Melanocyte of skin (primary cell): Measurements from ENCODE around the gene MIX23. TPM values are rescaled to one million over a fixed set of nuclear protein-coding genes. Genes with fewer than 3 reads are reported as not detected.

ENCODE experiments used
- small RNA-seq, 2 donors: library from RNA; depleted of rRNA; stranded (forward); fragments of <200 nt; gene quantifications; one replicate each; pipeline ENCODE3, GENCODE V24; 2012
- total RNA-seq, 2 donors: library from RNA; depleted of rRNA; stranded (reverse); fragments of >200 nt; gene quantifications; 2 replicates each; pipeline ENCODE4 v1.2.3, GENCODE V29; 2012

MIX23 gene
- total RNA-seq: 10 to 100 TPM; 15.1 to 56.9 TPM

DNA sequence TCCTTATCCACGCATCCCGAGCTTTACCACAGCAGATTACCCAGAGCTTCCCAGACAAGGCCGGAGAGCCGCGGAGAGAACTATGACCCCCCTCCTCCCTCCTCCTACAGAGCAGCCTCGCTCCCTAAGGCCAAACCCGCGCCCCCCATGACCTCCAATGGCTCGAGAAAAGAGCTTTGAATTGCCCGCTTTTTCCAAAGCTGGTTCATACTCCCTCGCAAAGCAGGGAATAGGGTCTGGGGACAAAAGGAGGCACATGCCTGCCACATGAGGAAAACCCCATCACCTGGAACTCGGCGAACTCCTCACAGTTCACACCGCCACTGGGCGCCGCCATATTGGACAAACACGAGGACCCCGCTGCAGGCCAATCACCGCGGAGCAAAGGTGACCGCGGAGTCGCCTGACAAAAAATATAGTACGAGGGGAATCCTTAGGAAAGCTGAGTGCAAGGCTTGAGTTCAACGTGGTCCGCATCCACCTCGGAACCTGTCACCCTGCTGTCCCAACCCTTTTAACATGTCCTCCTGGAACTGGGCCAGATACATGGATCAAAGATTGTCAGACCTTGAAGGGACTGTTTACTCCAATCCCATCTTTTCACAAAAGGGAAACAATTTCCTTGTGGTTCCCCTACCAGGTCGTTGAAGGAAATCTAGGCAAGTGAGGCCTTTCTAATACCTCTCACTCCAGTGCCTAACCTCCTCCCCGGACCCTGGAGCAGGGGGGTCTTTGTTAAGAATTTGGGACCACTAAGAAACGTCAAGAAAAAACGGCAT, at the start of gene MIX23:
TSS of gene MIX23 (minus strand) at position 344 of the 779 bp plus-strand sequence. CDS start at position 337, 7 bp downstream.

DNA sequence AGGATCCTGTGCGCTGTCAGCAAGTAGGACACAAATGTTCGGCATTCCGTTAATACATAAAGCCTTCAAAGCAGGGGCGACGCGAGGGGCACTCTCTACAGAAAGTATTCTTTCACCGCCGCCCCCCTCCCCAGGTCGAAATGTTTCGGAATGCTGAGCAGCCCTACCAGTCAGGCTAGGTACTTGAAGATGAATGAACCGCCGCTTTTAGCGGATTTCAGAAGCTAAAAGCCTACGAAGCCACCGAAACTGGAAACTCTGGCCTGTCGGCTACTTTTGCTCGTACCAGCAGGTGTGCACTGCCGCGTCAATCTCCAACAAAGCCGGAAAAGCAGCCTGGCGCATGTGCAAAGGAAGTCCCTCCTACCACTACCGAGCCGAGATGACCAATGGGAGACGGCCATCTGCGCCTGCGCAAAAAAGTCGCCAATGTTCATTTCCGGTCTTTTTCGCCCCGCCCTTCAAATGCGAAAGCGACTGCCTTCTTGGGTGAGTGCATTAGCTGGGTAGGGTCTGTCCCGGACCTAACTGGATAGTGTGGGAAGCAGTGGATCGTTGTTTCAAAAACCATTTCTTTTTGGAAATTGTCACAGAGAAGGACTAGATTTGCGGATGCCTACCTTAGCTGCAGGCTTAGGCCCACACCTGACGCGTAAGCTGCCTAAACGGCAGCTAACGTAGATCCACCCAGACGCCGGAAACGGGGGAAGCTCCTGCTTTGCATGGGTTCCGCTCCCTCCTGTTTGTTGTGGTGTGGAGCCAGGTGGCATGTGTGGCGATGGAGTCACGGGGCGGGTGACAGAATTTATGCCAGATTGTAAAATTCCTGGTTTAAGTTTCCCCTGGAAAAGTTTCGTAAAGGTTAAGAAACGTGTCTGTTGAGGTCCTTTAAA, 33.0 kb upstream of the MIX23 start, which contains the start of gene WDR5B:
TSS of gene WDR5B (minus strand) at position 301 of the 893 bp plus-strand sequence. CDS start 534 bp downstream, outside the sequence.

DNA sequence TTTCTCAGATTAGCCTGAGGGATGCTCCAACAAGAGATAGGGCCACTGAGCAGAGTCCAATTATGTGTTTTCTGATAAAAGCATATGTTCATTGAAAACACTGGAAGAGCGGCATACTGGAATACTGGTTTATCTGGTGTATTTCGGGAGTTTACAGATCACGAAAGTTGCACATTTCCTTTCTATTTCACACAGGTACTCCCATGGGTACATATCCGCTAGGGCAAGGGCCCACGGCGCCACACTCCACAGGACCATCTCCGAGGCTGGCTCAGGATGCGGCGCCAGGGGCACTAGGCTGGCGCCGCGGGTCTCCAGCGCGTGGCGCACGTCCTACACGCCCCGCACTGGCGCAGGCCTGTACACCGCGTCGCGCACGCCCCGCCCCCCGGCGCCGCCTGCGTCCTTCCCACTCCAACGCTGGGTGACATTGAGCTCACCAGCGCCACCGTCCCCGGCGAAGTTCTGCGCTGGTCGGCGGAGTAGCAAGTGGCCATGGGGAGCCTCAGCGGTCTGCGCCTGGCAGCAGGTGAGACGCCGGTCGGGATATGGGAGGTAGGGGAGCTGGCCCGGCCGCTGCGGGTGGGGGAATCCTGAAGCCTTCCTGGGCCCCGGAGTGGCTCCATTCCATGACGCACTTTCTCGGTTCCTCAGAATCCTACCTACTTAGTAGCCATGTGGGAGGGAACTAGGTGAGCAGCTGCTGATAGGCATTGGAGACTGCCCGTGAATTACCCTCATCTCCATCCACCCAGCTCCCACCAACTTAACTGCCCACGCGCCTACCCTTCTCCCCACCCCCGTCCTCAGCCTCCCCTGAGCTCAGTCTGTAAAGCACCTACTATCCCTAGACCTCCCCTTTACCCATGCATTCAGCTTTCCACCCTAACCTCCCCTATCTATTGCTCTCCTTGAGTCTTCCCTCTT, 1.0 kb upstream of the MIX23 start, which contains the start of gene FAM162A:
TSS of gene FAM162A (plus strand) at position 412 of the 927 bp plus-strand sequence. CDS start at position 496, 84 bp downstream.

DNA sequence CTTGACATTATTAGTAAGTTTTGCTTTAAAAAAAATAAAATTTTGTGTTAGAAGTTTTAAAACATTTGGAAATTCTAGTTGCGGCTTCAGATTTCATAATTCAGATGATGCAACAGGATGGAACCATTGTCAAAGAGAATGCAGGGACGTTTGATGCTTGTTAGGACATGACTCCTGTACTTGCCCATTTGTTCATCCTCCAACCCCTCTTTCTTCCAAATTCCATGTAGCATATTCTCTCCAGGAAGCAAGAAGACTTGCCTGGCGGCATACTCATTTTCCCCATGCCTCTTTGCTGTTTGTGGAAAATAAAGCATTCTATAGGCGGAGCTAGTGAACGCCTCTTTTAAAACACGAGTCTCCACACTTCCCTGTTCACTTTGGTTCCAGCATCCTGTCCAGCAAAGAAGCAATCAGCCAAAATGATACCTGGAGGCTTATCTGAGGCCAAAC, 58.1 kb downstream of the MIX23 start, which contains the start of gene CSTA:
TSS of gene CSTA (plus strand) at position 378 of the 453 bp plus-strand sequence. CDS start at position 423, 45 bp downstream.

Small RNA genes within 50 kb of the gene (small RNA-seq; reads per million reads assigned to genes)
- gene AC083798.1: 0 reads per million in 2 donors

Other genes with a start within 250 kb of the MIX23 start
- not detected for gene CASR, start 199.6 kb downstream of the MIX23 start, total RNA-seq
- under 1 TPM in 1 of 2 donors, not detected in 1; 0.34 TPM for gene CSTA, start 58.0 kb downstream of the MIX23 start, total RNA-seq
- gene FAM162A, start 951 bp upstream of the MIX23 start, total RNA-seq: 10 to 100 TPM; 12.0 to 14.3 TPM
- gene WDR5B, start 32.8 kb upstream of the MIX23 start, total RNA-seq: 1 to 10 TPM; 3.4 to 4.3 TPM
- 10 to 100 TPM; 43.0 to 44.0 TPM for gene KPNA1, start 131.7 kb upstream of the MIX23 start, total RNA-seq
- 10 to 100 TPM; 90.6 to 96.7 TPM for gene PARP9, start 181.1 kb upstream of the MIX23 start, total RNA-seq
- gene DTX3L, start 181.1 kb upstream of the MIX23 start, total RNA-seq: 100 to 1,000 TPM; 111 to 142 TPM
- gene PARP15, start 194.4 kb upstream of the MIX23 start, total RNA-seq: 1 to 10 TPM in 1 of 2 donors, under 1 TPM in 1; 0.34 to 3.0 TPM